Keratinocyte (primary cell): Measurements from ENCODE around the gene ATAD3A.

ENCODE experiments used
- CTCF ChIP-seq, 3 experiments: IDR thresholded peaks in 1 of 3; conservative IDR thresholded peaks in 1 of 3; optimal IDR thresholded peaks in 1 of 3; 2 replicates in 2 of 3; 3 replicates in 1 of 3; pipeline versions ENCODE3 to v1.5.1; 2011; ENCODE audit warnings: low read length in 3 of 3, mild to moderate bottlenecking in 3 of 3, moderate library complexity in 2 of 3, control low read depth in 1 of 3, inconsistent platforms in 1 of 3; ENCODE audit not compliant: insufficient read depth in 2 of 3; ENCODE audit errors: extremely low read depth in 1 of 3
- EZH2 ChIP-seq: IDR thresholded peaks from one replicate; pipeline ENCODE4 v1.6.1; 2012; ENCODE audit warnings: inconsistent platforms, mild to moderate bottlenecking, low read length, moderate library complexity

- TF ChIP-seq CTCF (optimal IDR thresholded peaks at IDR 0.05 in 1 of 3, IDR thresholded peaks at IDR 0.05 in 1 of 3, conservative IDR thresholded peaks at IDR 0.05 in 1 of 3; ENCODE audit: extremely low read depth in 1 of 3, insufficient read depth in 2 of 3, low read length in 3 of 3) (no peak), EZH2 (no peak)
These were observed 27.5 kb downstream of the ATAD3A start for GRCh38 chr1:1539310-1540089.
